GM18520 (cell line): ENCODE data around the gene OXSM.

Experiments
- ATAC-seq: cut with Tn5 transposase; IDR thresholded peaks from one replicate; pipeline ENCODE4 v1.9.1; 2021; ENCODE audit not compliant: unreplicated experiment

OXSM gene

DNA sequence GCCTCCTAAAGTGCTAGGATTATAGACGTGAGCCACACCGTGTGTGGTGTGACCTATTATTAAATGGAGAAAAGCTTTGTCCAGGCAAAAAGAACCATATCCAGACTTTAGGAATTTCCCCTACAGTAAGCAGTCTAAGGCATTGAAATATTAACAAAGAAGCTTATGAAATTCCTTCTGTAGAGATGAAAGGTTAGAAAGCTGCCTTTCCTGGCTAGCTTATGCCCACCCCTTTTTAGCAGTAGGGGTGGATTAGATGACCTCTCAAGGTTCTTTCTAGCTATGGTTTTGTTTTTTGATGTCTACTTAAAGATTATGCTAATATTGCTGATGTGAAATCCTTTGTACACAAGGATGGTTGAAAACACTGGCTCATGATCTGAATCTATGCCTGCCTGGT is 13.9 kb downstream of the OXSM start:
- ATAC-seq, result no peak

DNA sequence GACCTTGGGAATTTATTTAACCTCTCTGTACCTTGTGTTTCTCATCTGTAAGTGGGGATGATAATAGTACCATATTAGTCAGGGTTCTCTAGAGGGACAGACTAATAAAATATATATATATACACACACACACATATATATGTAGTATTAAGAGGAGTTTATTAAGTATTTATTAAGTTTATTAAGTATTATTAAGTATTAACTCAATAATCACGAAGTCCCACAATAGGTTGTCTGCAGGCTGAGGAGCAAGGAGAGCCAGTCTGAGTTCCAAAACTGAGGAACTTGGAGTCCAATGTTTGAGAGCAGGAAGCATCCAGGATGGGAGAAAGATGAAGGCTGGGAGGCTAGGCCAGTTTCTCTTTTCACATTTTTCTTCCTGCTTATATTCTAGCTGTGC is 14.8 kb downstream of the OXSM start:
- ATAC-seq, result no peak

GRCh38 chr3:25812644-25813043 is 22.8 kb downstream of the OXSM start:
- no peak for ATAC-seq

DNA sequence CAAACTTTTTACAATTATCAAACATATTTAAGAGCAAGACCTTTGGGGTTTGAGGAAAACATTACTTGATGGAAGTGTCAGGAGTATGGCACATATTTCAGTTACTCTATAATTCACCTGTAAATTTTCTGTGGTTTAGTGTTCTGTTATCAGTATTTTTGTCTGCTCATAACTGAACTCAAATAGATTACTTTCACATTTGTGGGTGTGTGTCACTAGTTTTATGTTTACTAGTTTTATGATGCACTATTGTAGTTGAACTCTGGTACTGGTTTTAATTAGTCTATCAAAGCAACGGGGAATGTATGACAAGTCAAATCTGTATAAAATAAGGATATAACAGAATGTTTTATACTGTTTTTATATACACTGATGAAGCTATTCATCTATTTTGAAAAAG is 27.2 kb downstream of the OXSM start:
- peak; percentile 47 for ATAC-seq

- no peak for ATAC-seq
Measured at GRCh38 chr3:25817638-25818037, 27.7 kb downstream of the OXSM start.

DNA sequence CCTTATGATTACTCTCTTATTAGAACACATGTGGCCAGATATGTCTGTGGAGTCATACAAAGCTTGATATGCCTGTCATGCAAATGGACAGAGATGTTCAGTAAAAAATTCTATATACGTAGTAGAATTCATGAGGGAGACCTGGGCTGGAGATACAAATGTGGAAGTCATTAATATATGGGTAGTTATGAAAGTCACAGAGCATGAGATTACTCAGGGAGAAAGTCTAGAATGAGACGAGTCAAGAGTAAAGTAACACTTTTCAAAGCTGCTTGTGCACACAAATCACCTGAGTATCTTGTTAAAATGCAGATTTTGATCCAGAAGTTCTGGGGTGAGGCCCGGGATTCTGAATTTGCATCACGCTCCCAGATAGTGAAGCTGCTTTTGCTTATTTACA is 28.4 kb downstream of the OXSM start:
- ATAC-seq, result peak; percentile 33

- no peak for ATAC-seq
Measured at GRCh38 chr3:25820366-25820765, 30.5 kb downstream of the OXSM start.

DNA sequence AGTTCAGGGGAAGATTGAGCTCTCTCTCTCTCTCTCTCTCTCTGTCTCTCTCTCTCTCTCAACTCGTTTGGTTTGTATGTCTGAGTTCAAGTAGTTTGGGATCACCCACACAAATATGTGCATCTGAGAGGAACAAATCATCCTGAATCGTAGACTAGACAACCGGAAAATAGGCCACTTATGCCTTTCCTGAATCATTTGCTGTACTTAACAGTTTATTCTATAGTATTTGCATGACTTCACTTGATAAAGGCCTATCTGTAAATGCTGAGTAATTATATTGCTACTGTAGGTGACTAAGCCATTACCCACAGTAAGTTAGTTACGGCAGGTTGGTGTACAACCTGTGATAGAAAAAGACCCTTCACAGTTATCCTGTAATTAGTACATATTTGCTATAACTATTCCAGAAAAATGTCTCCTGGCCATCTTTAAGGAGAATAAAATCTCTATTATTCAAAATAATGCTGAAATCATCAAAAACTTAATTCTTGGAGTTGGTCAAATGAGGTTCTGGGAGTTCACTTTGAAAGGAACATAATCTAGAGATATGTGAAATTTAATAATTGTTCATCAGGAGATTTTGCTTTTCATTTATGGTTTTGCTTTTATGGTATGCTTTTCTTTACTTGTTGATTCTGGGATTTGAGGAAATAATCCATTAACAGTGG is 31.1 kb downstream of the OXSM start:
- no peak for ATAC-seq

- ATAC-seq, result no peak
Measured at GRCh38 chr3:25821746-25822573, 32.1 kb downstream of the OXSM start.

DNA sequence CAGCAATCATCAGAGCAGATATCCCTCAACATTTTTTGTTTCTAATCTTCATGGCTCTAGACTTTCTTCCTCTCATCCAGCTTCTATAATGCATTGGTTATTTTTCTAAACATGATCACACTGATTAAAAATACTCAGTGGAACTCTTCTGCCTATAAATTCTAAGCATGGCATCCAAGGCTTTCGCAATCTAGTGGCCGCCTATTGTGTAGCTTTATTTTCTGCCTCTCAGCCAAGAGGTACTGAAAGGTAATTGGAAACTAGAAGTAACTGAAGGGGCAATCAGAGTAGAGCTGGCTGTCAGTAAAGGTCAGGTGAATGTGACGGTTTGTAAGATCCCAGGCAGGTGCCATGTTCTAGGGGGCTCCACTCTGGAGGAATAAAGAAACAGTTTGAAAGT is 33.4 kb downstream of the OXSM start:
- ATAC-seq, result no peak

GRCh38 chr3:25826510-25826909 is 36.6 kb downstream of the OXSM start:
- ATAC-seq, result no peak

- ATAC-seq, result no peak
Measured at GRCh38 chr3:25830373-25831280, 40.7 kb downstream of the OXSM start.

DNA sequence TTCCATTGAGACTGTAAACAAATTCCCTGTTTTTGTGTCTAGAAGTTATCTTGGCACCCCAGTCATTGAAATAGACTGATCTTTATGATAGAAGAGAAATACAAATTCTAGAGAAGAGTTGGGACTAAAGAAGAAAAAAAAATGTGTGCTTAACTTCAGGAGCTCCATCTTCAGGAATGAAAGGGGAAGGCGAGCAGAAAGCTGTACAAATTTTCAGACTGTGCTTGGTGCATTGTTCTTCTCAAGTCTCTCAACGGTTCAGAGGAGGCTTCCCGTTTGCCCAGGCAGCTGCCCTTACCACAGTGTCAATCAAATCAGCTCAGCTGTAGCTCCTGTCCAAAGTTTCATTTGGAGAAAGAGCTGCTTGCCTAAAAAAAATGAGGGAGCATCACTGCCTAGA is 41.7 kb downstream of the OXSM start:
- ATAC-seq, result no peak

GRCh38 chr3:25834346-25834745 is 44.5 kb downstream of the OXSM start:
- ATAC-seq, result peak; percentile 58

- no peak for ATAC-seq
Measured at GRCh38 chr3:25836579-25836978, 46.7 kb downstream of the OXSM start.

DNA sequence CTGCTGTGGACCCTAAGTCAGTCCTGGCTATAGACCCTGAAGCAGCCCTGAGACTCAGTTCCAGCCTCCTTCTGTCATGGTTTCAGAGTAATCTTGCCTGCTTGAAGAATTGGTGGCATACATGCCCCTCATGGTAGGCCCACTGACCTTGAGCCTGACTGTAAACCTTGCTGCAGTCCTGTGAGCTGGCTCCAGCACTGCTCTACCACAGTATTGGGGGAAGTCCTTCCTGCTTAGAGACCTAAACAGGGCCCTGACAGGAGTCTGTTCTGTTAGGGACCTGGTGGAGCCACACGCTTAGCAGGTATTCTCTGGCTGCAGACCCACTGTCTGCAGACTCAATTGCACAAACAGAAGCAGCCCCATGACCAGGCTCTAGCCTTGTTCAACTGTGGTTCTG is 47.1 kb downstream of the OXSM start:
- no peak for ATAC-seq

DNA sequence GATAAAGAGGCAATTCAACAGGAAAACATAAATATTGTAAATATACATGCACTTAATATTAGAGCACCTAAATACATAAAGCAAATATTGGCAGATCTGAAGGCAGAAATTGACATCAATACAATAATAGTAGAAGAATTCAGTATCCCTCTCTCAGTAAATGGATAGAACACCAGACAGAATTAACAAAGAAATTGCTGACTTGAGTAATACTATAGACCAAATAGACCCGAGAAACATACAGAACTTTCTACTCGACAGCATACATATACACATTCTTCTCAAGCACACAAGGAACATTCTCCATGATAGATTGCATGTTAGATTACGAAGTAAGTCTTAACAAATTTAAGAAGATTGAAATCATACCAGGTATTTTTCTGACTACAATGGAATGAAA is 50.2 kb downstream of the OXSM start:
- ATAC-seq, result no peak

DNA sequence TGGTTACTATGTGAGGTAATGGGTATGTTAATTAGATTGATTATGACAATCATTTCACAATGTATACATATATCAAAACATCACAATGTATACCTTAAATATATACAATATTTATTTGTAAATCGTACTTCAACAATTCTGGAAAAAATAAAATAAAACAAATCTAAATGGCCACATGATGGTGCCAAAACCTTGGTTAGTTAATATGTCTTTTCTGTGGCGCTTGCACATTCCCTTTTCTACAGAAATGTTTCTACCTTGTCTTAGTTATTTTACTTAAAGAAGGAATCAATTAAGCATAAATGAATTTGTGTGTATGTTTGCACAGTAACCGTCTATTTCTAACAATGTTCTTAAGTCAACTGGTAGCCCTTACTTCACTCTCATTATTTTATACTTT is 53.4 kb downstream of the OXSM start:
- ATAC-seq, result no peak
